Mesothelial cell of epicardium (in vitro differentiated cells): ENCODE data around the gene MAMDC2. TPM values are rescaled to one million over a fixed set of nuclear protein-coding genes. Genes with fewer than 3 reads are reported as not detected.

ENCODE experiments used
- DNase-seq, 2 experiments: peaks; one replicate each; pipeline ENCODE4 v3.0.0; 2021; ENCODE audit warnings: low spot score in 2 of 2; ENCODE audit not compliant: unreplicated experiment in 2 of 2
- H3K27ac Mint-ChIP-seq: 2 replicates; pipeline ENCODE4 v1.8.0; 2021; ENCODE audit warnings: mixed read lengths
- H3K27me3 Mint-ChIP-seq: 2 replicates; pipeline ENCODE4 v1.8.0; 2021; ENCODE audit warnings: low read depth, mixed read lengths
- H3K36me3 Mint-ChIP-seq: 2 replicates; pipeline ENCODE4 v1.8.0; 2021; ENCODE audit warnings: mixed read lengths
- H3K4me1 Mint-ChIP-seq: 2 replicates; pipeline ENCODE4 v1.8.0; 2021; ENCODE audit warnings: mixed read lengths
- H3K4me3 Mint-ChIP-seq: 2 replicates; pipeline ENCODE4 v1.8.0; 2021; ENCODE audit warnings: mild to moderate bottlenecking, moderate library complexity, mixed read lengths
- H3K9me3 Mint-ChIP-seq: 2 replicates; pipeline ENCODE4 v1.8.0; 2021; ENCODE audit warnings: mixed read lengths
- total RNA-seq: library from RNA; stranded (reverse); gene quantifications from 3 replicates; pipeline ENCODE4 v1.2.1, GENCODE V29; 2021
- TF ChIP-seq, protein P1 (sequence below): fragments of 200-600 bp; sonication (generic); IDR thresholded peaks from one replicate; pipeline ENCODE4 v1.5.0; 2021; ENCODE audit warnings: antibody characterized with exemption; ENCODE audit not compliant: unreplicated experiment

The MAMDC2 gene
- total RNA-seq, 1 donor from 2014 or later: 0.49 TPM

DNA sequence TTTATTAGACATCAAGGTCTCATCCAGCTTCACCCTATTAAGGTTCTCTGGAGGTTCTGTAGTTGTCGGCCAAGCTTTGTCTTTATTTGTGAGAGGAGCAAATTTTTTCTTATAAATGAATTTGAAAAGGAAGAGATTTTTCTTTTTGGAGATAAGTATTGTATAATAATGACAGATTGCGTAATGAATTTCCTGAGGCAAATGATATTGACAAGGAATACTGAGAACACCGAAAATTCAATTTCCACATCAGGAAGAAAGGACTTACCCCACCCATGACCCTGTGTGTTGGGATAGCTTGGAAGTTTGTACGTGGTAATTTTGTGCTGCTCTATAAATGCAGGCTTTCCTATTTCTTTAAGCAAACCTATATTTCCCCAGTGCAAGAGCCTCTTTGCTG lies 53.5 kb downstream of the MAMDC2 start:
- H3K9me3 Mint-ChIP-seq: no peaks in the 10 kb centered on the region
- TF ChIP-seq, protein P1, sequence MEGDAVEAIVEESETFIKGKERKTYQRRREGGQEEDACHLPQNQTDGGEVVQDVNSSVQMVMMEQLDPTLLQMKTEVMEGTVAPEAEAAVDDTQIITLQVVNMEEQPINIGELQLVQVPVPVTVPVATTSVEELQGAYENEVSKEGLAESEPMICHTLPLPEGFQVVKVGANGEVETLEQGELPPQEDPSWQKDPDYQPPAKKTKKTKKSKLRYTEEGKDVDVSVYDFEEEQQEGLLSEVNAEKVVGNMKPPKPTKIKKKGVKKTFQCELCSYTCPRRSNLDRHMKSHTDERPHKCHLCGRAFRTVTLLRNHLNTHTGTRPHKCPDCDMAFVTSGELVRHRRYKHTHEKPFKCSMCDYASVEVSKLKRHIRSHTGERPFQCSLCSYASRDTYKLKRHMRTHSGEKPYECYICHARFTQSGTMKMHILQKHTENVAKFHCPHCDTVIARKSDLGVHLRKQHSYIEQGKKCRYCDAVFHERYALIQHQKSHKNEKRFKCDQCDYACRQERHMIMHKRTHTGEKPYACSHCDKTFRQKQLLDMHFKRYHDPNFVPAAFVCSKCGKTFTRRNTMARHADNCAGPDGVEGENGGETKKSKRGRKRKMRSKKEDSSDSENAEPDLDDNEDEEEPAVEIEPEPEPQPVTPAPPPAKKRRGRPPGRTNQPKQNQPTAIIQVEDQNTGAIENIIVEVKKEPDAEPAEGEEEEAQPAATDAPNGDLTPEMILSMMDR: no peak

GRCh38 chr9:70100362-70100761 lies 56.7 kb downstream of the MAMDC2 start:
- Mint-ChIP-seq H3K4me3 (no peak overlapping the region), H3K27me3 (peaks cover 5% of the 10 kb centered on the region), H3K27ac (no peak overlapping the region), H3K36me3 (no peaks in the 10 kb centered on the region), H3K9me3 (peaks cover 3% of the 10 kb centered on the region), H3K4me1 (peaks cover 3% of the 10 kb centered on the region)
- no peak for DNase-seq
- TF ChIP-seq, protein P1: no peak

More for the DNA sequence above, 53.5 kb downstream of the MAMDC2 start:
- Mint-ChIP-seq H3K4me3 (no peak overlapping the region), H3K4me1 (peaks cover 2% of the 10 kb centered on the region), H3K36me3 (no peaks in the 10 kb centered on the region), H3K27ac (no peak overlapping the region), H3K27me3 (peaks cover 7% of the 10 kb centered on the region)
- no peak for DNase-seq

DNA sequence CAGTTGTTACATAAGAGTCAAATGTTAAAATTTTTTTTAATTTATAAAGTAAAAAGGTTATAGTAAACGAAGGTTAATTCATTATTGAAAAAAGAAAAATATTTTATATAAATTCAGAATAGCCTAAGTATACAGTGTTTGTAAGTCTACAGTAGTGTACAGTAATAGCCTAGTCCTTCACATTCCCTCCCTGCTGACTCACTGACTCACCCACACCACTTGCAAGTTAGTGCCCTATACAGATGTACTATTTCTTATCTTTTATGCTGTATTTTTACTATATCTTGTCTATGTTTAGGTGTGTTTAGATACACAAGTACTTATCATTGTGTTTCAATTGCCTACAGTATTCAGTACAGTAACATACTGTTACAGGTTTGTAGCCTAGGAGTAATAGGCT lies 57.6 kb downstream of the MAMDC2 start:
- no peak for DNase-seq
- Mint-ChIP-seq H3K4me3 (no peak overlapping the region), H3K9me3 (peaks cover 3% of the 10 kb centered on the region), H3K36me3 (no peaks in the 10 kb centered on the region), H3K27ac (no peak overlapping the region), H3K4me1 (peaks cover 3% of the 10 kb centered on the region), H3K27me3 (peaks cover 4% of the 10 kb centered on the region)
- TF ChIP-seq, protein P1: no peak

- no peak overlapping the region for H3K27ac Mint-ChIP-seq
- no peak overlapping the region for H3K4me3 Mint-ChIP-seq
- peaks cover 1% of the 10 kb centered on the region for H3K27me3 Mint-ChIP-seq
- DNase-seq: no peak
- peaks cover 3% of the 10 kb centered on the region for H3K9me3 Mint-ChIP-seq
- no peaks in the 10 kb centered on the region for H3K36me3 Mint-ChIP-seq
- TF ChIP-seq, protein P1: no peak
- H3K4me1 Mint-ChIP-seq: peaks cover 3% of the 10 kb centered on the region
Measured at GRCh38 chr9:70105147-70105546, 61.5 kb downstream of the MAMDC2 start.

- peaks cover 1% of the 10 kb centered on the region for H3K27me3 Mint-ChIP-seq
Measured at GRCh38 chr9:70106571-70106970, 62.9 kb downstream of the MAMDC2 start.

More at GRCh38 chr9:70106571-70106970, 62.9 kb downstream of the MAMDC2 start:
- TF ChIP-seq, protein P1: no peak
- no peak for DNase-seq
- Mint-ChIP-seq H3K9me3 (peaks cover 3% of the 10 kb centered on the region), H3K4me1 (peaks cover 3% of the 10 kb centered on the region), H3K4me3 (no peak overlapping the region), H3K36me3 (no peaks in the 10 kb centered on the region), H3K27ac (no peak overlapping the region)
